HEK293 (cell line): ENCODE measurements around the gene LENEP.

Source experiments
- BCL11A ChIP-seq: fragments of 450-650 bp; formaldehyde crosslinking; IDR thresholded peaks from 2 replicates; pipeline ENCODE4 v1.5.1; 2016; ENCODE audit warnings: low read depth, missing biosample characterization, missing genetic modification characterization
- KLF1 ChIP-seq: fragments of 450-650 bp; formaldehyde crosslinking; IDR thresholded peaks from 2 replicates; pipeline ENCODE4 v1.5.1; 2016; ENCODE audit warnings: missing biosample characterization, missing genetic modification characterization
- KLF7 ChIP-seq: fragments of 450-650 bp; formaldehyde crosslinking; IDR thresholded peaks from 2 replicates; pipeline ENCODE4 v1.5.1; 2016; ENCODE audit warnings: missing biosample characterization, missing genetic modification characterization, borderline replicate concordance
- MEIS1 ChIP-seq: sonication (generic); formaldehyde crosslinking; IDR thresholded peaks from 2 replicates; pipeline ENCODE4 v1.8.1; 2022; ENCODE audit warnings: missing genetic modification reagents, mild to moderate bottlenecking, borderline replicate concordance
- PATZ1 ChIP-seq: fragments of 450-650 bp; formaldehyde crosslinking; IDR thresholded peaks from 2 replicates; pipeline ENCODE4 v1.5.1; 2016; ENCODE audit warnings: missing biosample characterization, missing genetic modification characterization
- PBX3 ChIP-seq: sonication (generic); formaldehyde crosslinking; IDR thresholded peaks from 2 replicates; pipeline ENCODE4 v1.8.1; 2022; ENCODE audit warnings: mild to moderate bottlenecking, moderate library complexity, missing genetic modification reagents
- SP2 ChIP-seq: fragments of 450-650 bp; formaldehyde crosslinking; IDR thresholded peaks from 2 replicates; pipeline ENCODE4 v1.5.1; 2016; ENCODE audit warnings: missing biosample characterization, missing genetic modification characterization
- SP3 ChIP-seq: fragments of 450-650 bp; formaldehyde crosslinking; IDR thresholded peaks from 2 replicates; pipeline ENCODE4 v1.5.1; 2016; ENCODE audit warnings: missing biosample characterization, missing genetic modification characterization
- ZBTB17 ChIP-seq: fragments of 450-650 bp; formaldehyde crosslinking; IDR thresholded peaks from 2 replicates; pipeline ENCODE4 v1.5.1; 2016; ENCODE audit warnings: missing biosample characterization, missing genetic modification characterization
- ZBTB44 ChIP-seq: fragments of 450-650 bp; IDR thresholded peaks from 2 replicates; pipeline ENCODE4 v1.5.1; 2018; ENCODE audit warnings: missing biosample characterization, mild to moderate bottlenecking, missing genetic modification characterization
- ZBTB6 ChIP-seq: fragments of 450-650 bp; formaldehyde crosslinking; IDR thresholded peaks from 2 replicates; pipeline ENCODE4 v1.5.1; 2017; ENCODE audit warnings: missing biosample characterization, missing genetic modification characterization
- ZFHX2 ChIP-seq: fragments of 450-650 bp; formaldehyde crosslinking; conservative IDR thresholded peaks from 2 replicates; pipeline ENCODE4 v1.5.1; 2016; ENCODE audit warnings: missing biosample characterization, missing genetic modification characterization
- ZNF112 ChIP-seq: fragments of 450-650 bp; formaldehyde crosslinking; IDR thresholded peaks from 2 replicates; pipeline ENCODE4 v1.5.0; 2017; ENCODE audit warnings: missing biosample characterization, missing genetic modification characterization
- ZNF132 ChIP-seq: fragments of 450-650 bp; formaldehyde crosslinking; IDR thresholded peaks from 2 replicates; pipeline ENCODE4 v1.5.1; 2017; ENCODE audit warnings: missing biosample characterization, missing genetic modification characterization, borderline replicate concordance
- ZNF140 ChIP-seq: fragments of 450-650 bp; formaldehyde crosslinking; IDR thresholded peaks from 2 replicates; pipeline ENCODE4 v1.5.1; 2016; ENCODE audit warnings: missing biosample characterization, missing genetic modification characterization
- ZNF148 ChIP-seq: fragments of 450-650 bp; formaldehyde crosslinking; IDR thresholded peaks from 2 replicates; pipeline ENCODE4 v1.5.0; 2017; ENCODE audit warnings: missing biosample characterization, missing genetic modification characterization, borderline replicate concordance
- ZNF26 ChIP-seq: fragments of 450-650 bp; formaldehyde crosslinking; IDR thresholded peaks from 2 replicates; pipeline ENCODE4 v1.5.1; 2016; ENCODE audit warnings: missing biosample characterization, missing genetic modification characterization
- ZNF302 ChIP-seq: fragments of 450-650 bp; formaldehyde crosslinking; IDR thresholded peaks from 2 replicates; pipeline ENCODE4 v1.5.1; 2016; ENCODE audit warnings: missing biosample characterization, missing genetic modification characterization, low read depth
- ZNF366 ChIP-seq: fragments of 450-650 bp; formaldehyde crosslinking; conservative IDR thresholded peaks from 2 replicates; pipeline ENCODE4 v1.5.1; 2016; ENCODE audit warnings: missing biosample characterization, missing genetic modification characterization
- ZNF394 ChIP-seq: fragments of 450-650 bp; formaldehyde crosslinking; IDR thresholded peaks from 2 replicates; pipeline ENCODE4 v1.5.1; 2016; ENCODE audit warnings: missing biosample characterization, missing genetic modification characterization, mild to moderate bottlenecking, moderate library complexity, borderline replicate concordance
- ZNF514 ChIP-seq: fragments of 450-650 bp; formaldehyde crosslinking; IDR thresholded peaks from 2 replicates; pipeline ENCODE4 v1.5.1; 2016; ENCODE audit warnings: missing biosample characterization, missing genetic modification characterization
- ZNF529 ChIP-seq: fragments of 450-650 bp; formaldehyde crosslinking; IDR thresholded peaks from 2 replicates; pipeline ENCODE4 v1.5.1; 2017; ENCODE audit warnings: missing genetic modification characterization, missing biosample characterization; ENCODE audit not compliant: insufficient replicate concordance
- ZNF621 ChIP-seq: fragments of 450-650 bp; formaldehyde crosslinking; IDR thresholded peaks from 2 replicates; pipeline ENCODE4 v1.5.1; 2017; ENCODE audit warnings: missing biosample characterization, missing genetic modification characterization
- ZNF623 ChIP-seq: fragments of 450-650 bp; formaldehyde crosslinking; IDR thresholded peaks from 2 replicates; pipeline ENCODE4 v1.5.1; 2016; ENCODE audit warnings: missing biosample characterization, missing genetic modification characterization
- ZNF664 ChIP-seq: fragments of 450-650 bp; formaldehyde crosslinking; IDR thresholded peaks from 2 replicates; pipeline ENCODE4 v1.5.1; 2016; ENCODE audit warnings: missing biosample characterization, missing genetic modification characterization
- ZNF692 ChIP-seq: fragments of 450-650 bp; formaldehyde crosslinking; IDR thresholded peaks from 2 replicates; pipeline ENCODE4 v1.5.1; 2016; ENCODE audit warnings: missing biosample characterization, missing genetic modification characterization
- ZNF776 ChIP-seq: fragments of 450-650 bp; formaldehyde crosslinking; IDR thresholded peaks from 2 replicates; pipeline ENCODE4 v1.5.0; 2017; ENCODE audit warnings: missing biosample characterization, missing genetic modification characterization, borderline replicate concordance
- ZNF777 ChIP-seq: fragments of 450-650 bp; formaldehyde crosslinking; IDR thresholded peaks from 2 replicates; pipeline ENCODE4 v1.5.1; 2017; ENCODE audit warnings: missing biosample characterization, missing genetic modification characterization, borderline replicate concordance

The LENEP gene

GRCh38 chr1:154970631-154971340, 22.6 kb upstream of the LENEP start, which contains the start of gene SHC1 (continued):
- 0 out of 2 replicates have a peak, but pooled peaks have one; percentile 19 for TF ChIP-seq ZNF692 (tag by site-specific recombination)
- TF ChIP-seq ZNF777, result no peak
- TF ChIP-seq ZNF776 (tag by site-specific recombination), result no peak
- peak; percentile 34; the same call in 1 of the 2 replicates for TF ChIP-seq KLF1
- TF ChIP-seq ZNF26 (tag by site-specific recombination), result no peak
- no peak for TF ChIP-seq ZNF394
- TF ChIP-seq SP2 (tag by site-specific recombination), result peak; percentile 84
- TF ChIP-seq ZNF132, result no peak
- peak; percentile 81 for TF ChIP-seq SP3 (tag by site-specific recombination)
- TF ChIP-seq ZBTB17 (tag by site-specific recombination), result peak; percentile 65; the same call in 1 of the 2 replicates
- no peak for TF ChIP-seq ZNF623 (tag by site-specific recombination)
- TF ChIP-seq ZFHX2 (tag by site-specific recombination), result peak; percentile 53
- TF ChIP-seq ZNF366 (tag by site-specific recombination), result peak; percentile 87
- no peak for TF ChIP-seq BCL11A (tag by site-specific recombination)
- TF ChIP-seq ZNF664 (tag by site-specific recombination), result no peak
- TF ChIP-seq ZNF621 (tag by site-specific recombination), result no peak
- no peak for TF ChIP-seq MEIS1
- TF ChIP-seq ZNF514, result no peak
- no peak for TF ChIP-seq ZNF302 (tag by site-specific recombination)
- peak; percentile 98 for TF ChIP-seq PATZ1 (tag by site-specific recombination)
- TF ChIP-seq ZNF529, result no peak
- no peak for TF ChIP-seq ZBTB44 (tag by site-specific recombination)
- TF ChIP-seq PBX3, result no peak
- TF ChIP-seq ZBTB6 (tag by site-specific recombination), result no peak
- TF ChIP-seq ZNF140 (tag by site-specific recombination), result no peak
- no peak; the same call in 1 of the 2 replicates for TF ChIP-seq KLF7 (tag by site-specific recombination)
- TF ChIP-seq ZNF148 (tag by site-specific recombination), result no peak
- TF ChIP-seq ZNF112 (tag by site-specific recombination), result no peak
